Upper lobe of right lung (tissue), 1 donor: ENCODE results near the gene BUB3. TPM values are rescaled to one million over a fixed set of nuclear protein-coding genes. Genes with fewer than 3 reads are reported as not detected.

ENCODE experiments used
- ATAC-seq: fragments of 200-7000 bp; cut with Tn5 transposase; one replicate; pipeline ENCODE4 v1.9.1; 2020; ENCODE audit warnings: mild to moderate bottlenecking, moderate library complexity
- DNase-seq: peaks from one replicate; pipeline ENCODE4 v3.0.0-alpha.2; 2020
- H3K27ac ChIP-seq: fragments of 200-600 bp; one replicate; pipeline ENCODE4 v1.8.0; 2022
- H3K27me3 ChIP-seq: fragments of 200-600 bp; one replicate; pipeline ENCODE4 v1.8.0; 2022; ENCODE audit warnings: mild to moderate bottlenecking
- H3K36me3 ChIP-seq: fragments of 200-600 bp; one replicate; pipeline ENCODE4 v1.8.0; 2022
- H3K4me1 ChIP-seq: fragments of 200-600 bp; one replicate; pipeline ENCODE4 v1.8.0; 2022
- H3K4me3 ChIP-seq: fragments of 200-600 bp; one replicate; pipeline ENCODE4 v1.8.0; 2022; ENCODE audit warnings: mild to moderate bottlenecking
- H3K9me3 ChIP-seq: fragments of 200-600 bp; one replicate; pipeline ENCODE4 v1.8.0; 2022
- CTCF ChIP-seq: fragments of 200-600 bp; IDR thresholded peaks from one replicate; pipeline ENCODE4 v1.8.0; 2022; ENCODE audit warnings: antibody characterized with exemption
- intact Hi-C: fragments of 100-400 bp; cut with DNase I; formaldehyde crosslinking; loops from one replicate; pipeline ENCODE4 v1.11.0; 2022
- total RNA-seq: library from RNA; stranded (reverse); fragmentation: NEBNext Ultra II Directional; extraction: Animal tissue kit (Norgen Biotek cat#: 25700); gene quantifications from one replicate; pipeline ENCODE4 v1.2.1, GENCODE V29; 2021
- donor health status: DM: no; HTN: yes; CAD: no; lungs with severe emphysema.

The BUB3 gene
- total RNA-seq, 1 donor from 2014 or later, result 61.8 TPM

- no peak for TF ChIP-seq CTCF
- intact Hi-C loops, result no loop called here
- H3K4me3 ChIP-seq, result peak overlapping the region; percentile 43
- peaks cover 45% of the 10 kb centered on the region for H3K4me1 ChIP-seq
- DNase-seq, result no peak
- H3K27me3 ChIP-seq, result peaks cover 82% of the 10 kb centered on the region
- no peak for ATAC-seq
- no peaks in the 10 kb centered on the region for H3K36me3 ChIP-seq
- H3K27ac ChIP-seq, result no peak overlapping the region
- no peaks in the 10 kb centered on the region for H3K9me3 ChIP-seq
Measured at GRCh38 chr10:123150271-123150985, 3.8 kb upstream of the BUB3 start.

- no peak for TF ChIP-seq CTCF
- peaks cover 74% of the 10 kb centered on the region for H3K27me3 ChIP-seq
- no peaks in the 10 kb centered on the region for H3K9me3 ChIP-seq
- peaks cover 3% of the 10 kb centered on the region for H3K36me3 ChIP-seq
- peaks cover 49% of the 10 kb centered on the region for H3K4me1 ChIP-seq
- no peak overlapping the region for H3K27ac ChIP-seq
- peak; percentile 70 for DNase-seq
- peak overlapping the region; percentile 27 for H3K4me3 ChIP-seq
- no peak for ATAC-seq
- intact Hi-C loops, result no loop called here
Measured at GRCh38 chr10:123150986-123151736, 3.0 kb upstream of the BUB3 start.

GRCh38 chr10:123151737-123152135 lies 2.5 kb upstream of the BUB3 start:
- H3K36me3 ChIP-seq, result peaks cover 9% of the 10 kb centered on the region
- DNase-seq (no peak), ATAC-seq (no peak)
- H3K27ac ChIP-seq, result no peak overlapping the region
- peaks cover 69% of the 10 kb centered on the region for H3K27me3 ChIP-seq
- H3K9me3 ChIP-seq, result no peaks in the 10 kb centered on the region
- no peak overlapping the region for H3K4me3 ChIP-seq
- H3K4me1 ChIP-seq, result peaks cover 51% of the 10 kb centered on the region
- no peak for TF ChIP-seq CTCF
- intact Hi-C loops, result no loop called here

- H3K9me3 ChIP-seq, result no peaks in the 10 kb centered on the region
- DNase-seq, result no peak
- no peak overlapping the region for H3K27ac ChIP-seq
- H3K4me3 ChIP-seq, result no peak overlapping the region
- peaks cover 25% of the 10 kb centered on the region for H3K36me3 ChIP-seq
- ATAC-seq, result no peak
- peaks cover 42% of the 10 kb centered on the region for H3K4me1 ChIP-seq
- H3K27me3 ChIP-seq, result peaks cover 50% of the 10 kb centered on the region
- intact Hi-C loops, result no loop called here
- TF ChIP-seq CTCF, result no peak
Measured at GRCh38 chr10:123153486-123154091, 613 bp upstream of the BUB3 start.

GRCh38 chr10:123154711-123155505 lies 706 bp downstream of the BUB3 start:
- Histone ChIP-seq H3K4me1 (peaks cover 35% of the 10 kb centered on the region), H3K4me3 (peak overlapping the region; percentile 68), H3K36me3 (peaks cover 25% of the 10 kb centered on the region), H3K27me3 (peaks cover 37% of the 10 kb centered on the region), H3K9me3 (no peaks in the 10 kb centered on the region), H3K27ac (peak overlapping the region; percentile 76)
- ATAC-seq (peak; percentile 57), DNase-seq (peak; percentile 81)
- TF ChIP-seq CTCF, result peak; percentile 1
- intact Hi-C loops, result no loop called here
